BLaER1 (cell line): Measurements from ENCODE around the gene KCNE4.
"Not testable (repeated sequence)": the region's sequence is repeated elsewhere in the genome, so short reads cannot be mapped to it uniquely, and the experiment has no call there.

Experiments
- H3K27ac ChIP-seq: shearing (Covaris generic); formaldehyde crosslinking; 2 replicates; pipeline ENCODE4 v1.8.1; 2022
- H3K27me3 ChIP-seq: shearing (Covaris generic); formaldehyde crosslinking; 2 replicates; pipeline ENCODE4 v1.8.1; 2022
- H3K36me3 ChIP-seq: shearing (Covaris generic); formaldehyde crosslinking; 2 replicates; pipeline ENCODE4 v1.8.1; 2022
- H3K4me1 ChIP-seq: shearing (Covaris generic); formaldehyde crosslinking; 2 replicates; pipeline ENCODE4 v1.8.1; 2022
- H3K4me2 ChIP-seq: shearing (Covaris generic); formaldehyde crosslinking; 2 replicates; pipeline ENCODE4 v1.8.1; 2022
- H3K4me3 ChIP-seq: shearing (Covaris generic); formaldehyde crosslinking; 2 replicates; pipeline ENCODE4 v1.8.1; 2022
- H3K9ac ChIP-seq: shearing (Covaris generic); formaldehyde crosslinking; 2 replicates; pipeline ENCODE4 v1.8.1; 2022
- H3K9me3 ChIP-seq: shearing (Covaris generic); formaldehyde crosslinking; 2 replicates; pipeline ENCODE4 v1.8.1; 2022
- H4K20me1 ChIP-seq: shearing (Covaris generic); formaldehyde crosslinking; 2 replicates; pipeline ENCODE4 v1.8.1; 2022
- Cebpa-rat ChIP-seq: shearing (Covaris generic); IDR thresholded peaks from 2 replicates; pipeline ENCODE4 v1.8.1; 2022

Gene KCNE4

DNA sequence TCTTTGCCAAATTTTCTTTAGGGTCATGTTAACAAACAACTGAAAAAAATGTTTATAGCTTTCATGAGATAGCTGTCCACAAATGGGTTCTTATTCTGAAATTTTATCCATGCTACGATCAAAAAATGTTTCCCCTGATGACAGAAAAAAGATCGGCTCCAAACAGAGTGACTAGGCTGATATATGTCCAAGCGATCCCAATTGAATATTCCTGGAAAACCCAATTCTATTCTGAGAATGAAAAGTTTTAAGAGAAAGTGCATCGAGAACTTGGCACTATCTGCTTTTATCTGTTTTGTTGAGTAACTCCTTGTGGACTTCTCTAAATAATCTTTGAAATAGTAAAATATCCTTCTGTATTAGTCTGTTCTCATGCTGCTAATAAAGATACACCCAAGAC is 19.1 kb downstream of the KCNE4 start:
- Histone ChIP-seq H3K27ac (no peak overlapping the region), H3K36me3 (no peaks in the 10 kb centered on the region), H3K4me1 (no peaks in the 10 kb centered on the region), H3K9me3 (no peaks in the 10 kb centered on the region), H3K4me3 (no peak overlapping the region), H4K20me1 (no peaks in the 10 kb centered on the region), H3K4me2 (no peak overlapping the region), H3K9ac (no peak overlapping the region), H3K27me3 (no peaks in the 10 kb centered on the region)
- TF ChIP-seq Cebpa-rat: no peak

DNA sequence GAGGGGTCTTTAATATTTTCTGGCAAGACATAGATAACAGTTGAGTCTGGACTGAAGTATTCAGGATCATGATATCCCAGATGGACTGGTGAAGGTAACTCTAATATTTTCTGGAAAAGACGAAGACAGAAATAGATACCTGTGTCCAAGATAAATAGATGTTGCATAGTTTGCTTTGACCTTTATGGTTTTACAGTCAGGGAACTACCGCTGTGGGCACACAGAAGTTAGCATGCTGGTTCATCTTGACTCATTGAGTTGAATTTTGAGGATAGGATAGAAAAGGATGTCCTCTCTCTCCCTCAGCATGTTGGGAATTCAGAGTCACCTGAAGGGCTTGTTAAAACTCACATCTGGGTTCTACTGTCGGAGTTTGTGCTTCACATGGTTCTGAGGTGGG is 20.8 kb downstream of the KCNE4 start:
- no peaks in the 10 kb centered on the region for H4K20me1 ChIP-seq
- no peak for TF ChIP-seq Cebpa-rat
- no peaks in the 10 kb centered on the region for H3K4me1 ChIP-seq
- no peak overlapping the region for H3K4me3 ChIP-seq
- no peak overlapping the region for H3K4me2 ChIP-seq
- no peaks in the 10 kb centered on the region for H3K9me3 ChIP-seq
- H3K27me3 ChIP-seq: no peaks in the 10 kb centered on the region
- H3K36me3 ChIP-seq: no peaks in the 10 kb centered on the region
- no peak overlapping the region for H3K27ac ChIP-seq
- no peak overlapping the region for H3K9ac ChIP-seq

DNA sequence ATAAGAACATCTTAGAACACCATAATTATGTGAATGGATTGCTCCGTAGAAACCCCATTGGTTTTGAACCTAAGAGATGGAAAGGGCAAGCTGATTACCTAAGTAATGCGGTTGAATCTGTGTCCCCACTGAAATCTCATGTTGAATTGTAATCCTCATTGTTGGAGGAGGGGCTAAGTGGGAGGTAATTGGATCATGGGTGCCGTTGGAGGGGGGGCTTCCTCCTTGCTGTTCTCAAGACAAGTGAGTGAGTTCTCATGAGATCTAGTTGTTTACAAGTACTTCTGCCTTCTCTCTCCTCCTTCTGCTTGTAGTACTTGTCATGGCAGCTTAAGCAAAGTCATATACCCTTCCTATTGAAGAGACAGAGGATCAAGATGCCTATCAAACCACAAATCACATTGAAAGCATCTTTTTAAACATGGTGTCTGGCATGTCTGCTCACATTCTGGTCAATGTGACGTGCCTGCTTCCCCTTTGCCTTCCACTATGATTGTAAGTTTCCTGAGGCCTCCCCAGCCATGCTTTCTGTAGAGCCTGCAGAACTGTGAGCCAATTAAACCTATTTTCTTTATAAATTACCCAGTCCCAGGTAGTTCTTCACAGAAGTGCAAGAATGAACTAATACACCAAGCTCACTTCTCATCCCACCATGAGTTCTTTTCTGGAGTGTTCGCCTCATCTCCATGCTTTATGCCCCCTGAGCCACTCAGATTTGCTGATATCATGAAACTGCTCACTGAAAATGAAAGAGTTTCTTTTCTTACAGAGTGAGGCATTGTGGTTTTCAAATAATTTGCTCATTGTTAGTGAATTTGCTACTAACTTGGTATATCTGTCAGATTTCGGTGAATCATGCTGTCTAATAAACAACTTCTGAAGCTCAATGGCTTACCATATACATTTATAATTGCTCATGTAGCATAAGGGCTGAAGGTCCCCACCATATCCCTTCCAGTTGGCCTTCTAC is 23.6 kb downstream of the KCNE4 start:
- Histone ChIP-seq H3K4me2 (no peak overlapping the region), H3K4me1 (no peaks in the 10 kb centered on the region), H3K4me3 (no peak overlapping the region), H4K20me1 (no peaks in the 10 kb centered on the region), H3K27me3 (no peaks in the 10 kb centered on the region), H3K27ac (no peak overlapping the region), H3K9me3 (no peaks in the 10 kb centered on the region), H3K9ac (no peak overlapping the region), H3K36me3 (no peaks in the 10 kb centered on the region)
- TF ChIP-seq Cebpa-rat: no peak

DNA sequence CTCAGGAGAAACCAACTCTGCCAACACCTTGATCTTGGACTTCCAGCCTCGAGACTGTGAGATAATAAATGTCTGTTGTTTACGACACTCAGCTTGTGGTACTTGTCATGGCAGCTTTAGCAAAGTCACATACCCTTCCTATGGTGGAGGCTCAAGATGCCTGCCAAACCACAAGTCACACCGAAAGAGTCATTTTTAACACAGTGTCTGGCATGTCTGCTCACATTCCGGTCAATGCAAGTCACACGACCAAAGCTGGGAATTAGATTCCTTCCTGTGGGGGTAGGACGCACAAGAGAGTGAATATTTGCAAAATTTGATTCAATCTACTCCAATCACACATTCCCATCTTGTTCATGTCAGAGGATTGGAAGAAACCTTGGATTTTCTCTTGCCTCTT is 24.6 kb downstream of the KCNE4 start:
- Histone ChIP-seq H3K9ac (no peak overlapping the region), H3K4me1 (no peaks in the 10 kb centered on the region), H3K9me3 (no peaks in the 10 kb centered on the region), H3K4me3 (no peak overlapping the region), H3K36me3 (no peaks in the 10 kb centered on the region), H3K27ac (no peak overlapping the region), H3K27me3 (no peaks in the 10 kb centered on the region), H4K20me1 (no peaks in the 10 kb centered on the region), H3K4me2 (no peak overlapping the region)
- TF ChIP-seq Cebpa-rat: no peak

DNA sequence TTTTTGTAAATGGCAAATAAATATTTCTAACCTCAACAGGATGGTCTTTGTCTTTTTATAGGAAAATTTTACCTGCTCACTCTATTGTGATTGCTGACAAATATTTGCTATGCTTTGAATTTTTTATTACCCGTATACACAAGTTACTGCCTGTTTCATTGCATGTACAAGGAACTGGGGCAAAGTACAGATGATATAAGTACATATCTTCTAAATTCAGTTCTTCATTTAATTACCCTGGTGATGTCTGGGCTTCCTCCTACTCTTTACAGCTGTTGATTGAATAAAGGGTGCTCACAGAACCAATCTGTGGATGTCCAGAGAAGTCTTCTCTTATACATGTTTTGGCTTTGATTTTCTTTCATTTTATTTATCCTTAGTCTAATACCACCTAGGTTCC is 26.5 kb downstream of the KCNE4 start:
- no peak overlapping the region for H3K4me2 ChIP-seq
- TF ChIP-seq Cebpa-rat: no peak
- no peaks in the 10 kb centered on the region for H3K9me3 ChIP-seq
- H3K27ac ChIP-seq: no peak overlapping the region
- H4K20me1 ChIP-seq: no peaks in the 10 kb centered on the region
- no peaks in the 10 kb centered on the region for H3K4me1 ChIP-seq
- H3K27me3 ChIP-seq: no peaks in the 10 kb centered on the region
- no peak overlapping the region for H3K4me3 ChIP-seq
- no peaks in the 10 kb centered on the region for H3K36me3 ChIP-seq
- no peak overlapping the region for H3K9ac ChIP-seq

DNA sequence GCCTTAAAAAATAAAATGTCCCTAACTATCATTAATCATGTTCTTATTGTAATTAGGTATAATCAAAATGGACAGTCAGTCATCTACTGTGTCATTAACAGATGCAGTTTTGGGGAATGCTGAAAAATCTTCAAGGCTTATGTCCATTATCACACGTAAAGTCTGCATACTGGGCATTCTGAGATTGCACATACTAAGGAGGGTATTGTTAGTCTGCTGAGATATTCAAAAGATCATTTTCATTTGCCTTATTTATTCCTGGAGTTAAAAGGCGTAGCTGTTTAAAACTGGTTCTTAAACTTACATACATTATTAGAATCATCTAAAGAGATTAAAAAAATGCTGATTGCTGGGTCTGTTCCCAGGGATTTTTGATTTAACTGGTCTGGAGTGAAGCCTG is 27.4 kb downstream of the KCNE4 start:
- Histone ChIP-seq H3K4me3 (no peak overlapping the region), H3K4me2 (no peak overlapping the region), H3K27me3 (no peaks in the 10 kb centered on the region), H3K9me3 (no peaks in the 10 kb centered on the region), H3K36me3 (no peaks in the 10 kb centered on the region), H3K27ac (no peak overlapping the region), H4K20me1 (no peaks in the 10 kb centered on the region), H3K9ac (no peak overlapping the region), H3K4me1 (no peaks in the 10 kb centered on the region)
- no peak for TF ChIP-seq Cebpa-rat

DNA sequence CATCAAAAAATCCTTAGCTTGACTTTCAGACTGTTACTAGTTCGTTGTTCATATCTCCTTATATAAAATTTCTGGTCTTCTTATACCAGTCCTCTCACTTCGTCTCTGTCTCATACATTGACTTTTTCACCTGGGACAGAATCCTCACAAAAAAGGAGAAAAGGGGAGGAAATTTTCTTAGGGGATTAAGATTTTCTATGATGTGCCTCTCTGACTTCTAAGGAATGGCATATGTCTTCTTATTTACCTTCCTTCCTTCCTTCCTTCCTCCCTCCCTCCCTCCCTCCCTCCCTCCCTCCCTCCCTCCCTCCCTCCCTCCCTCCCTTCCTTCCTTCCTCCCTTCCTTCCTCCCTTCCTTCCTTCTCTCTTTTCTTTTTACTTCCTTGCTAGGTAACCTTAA is 27.9 kb downstream of the KCNE4 start:
- Histone ChIP-seq H3K9ac (no peak overlapping the region), H4K20me1 (no peaks in the 10 kb centered on the region), H3K4me1 (no peaks in the 10 kb centered on the region), H3K27me3 (no peaks in the 10 kb centered on the region), H3K9me3 (no peaks in the 10 kb centered on the region), H3K4me3 (no peak overlapping the region), H3K4me2 (no peak overlapping the region), H3K36me3 (no peaks in the 10 kb centered on the region), H3K27ac (no peak overlapping the region)
- TF ChIP-seq Cebpa-rat: no peak

GRCh38 chr2:223080790-223081360 is 28.9 kb downstream of the KCNE4 start:
- not testable (repeated sequence) for H3K27ac ChIP-seq

GRCh38 chr2:223081789-223082188 is 29.8 kb downstream of the KCNE4 start:
- TF ChIP-seq Cebpa-rat: no peak
- no peaks in the 10 kb centered on the region for H3K27me3 ChIP-seq
- H3K9ac ChIP-seq: no peak overlapping the region
- no peak overlapping the region for H3K27ac ChIP-seq
- H3K36me3 ChIP-seq: no peaks in the 10 kb centered on the region
- no peaks in the 10 kb centered on the region for H3K4me1 ChIP-seq
- no peaks in the 10 kb centered on the region for H3K9me3 ChIP-seq
- no peak overlapping the region for H3K4me3 ChIP-seq
- no peak overlapping the region for H3K4me2 ChIP-seq
- H4K20me1 ChIP-seq: no peaks in the 10 kb centered on the region

More at GRCh38 chr2:223080790-223081360, 28.9 kb downstream of the KCNE4 start:
- not testable (repeated sequence) for H3K9ac ChIP-seq, H4K20me1 ChIP-seq, H3K36me3 ChIP-seq, H3K4me3 ChIP-seq, H3K4me1 ChIP-seq, H3K27me3 ChIP-seq, H3K9me3 ChIP-seq, H3K4me2 ChIP-seq

DNA sequence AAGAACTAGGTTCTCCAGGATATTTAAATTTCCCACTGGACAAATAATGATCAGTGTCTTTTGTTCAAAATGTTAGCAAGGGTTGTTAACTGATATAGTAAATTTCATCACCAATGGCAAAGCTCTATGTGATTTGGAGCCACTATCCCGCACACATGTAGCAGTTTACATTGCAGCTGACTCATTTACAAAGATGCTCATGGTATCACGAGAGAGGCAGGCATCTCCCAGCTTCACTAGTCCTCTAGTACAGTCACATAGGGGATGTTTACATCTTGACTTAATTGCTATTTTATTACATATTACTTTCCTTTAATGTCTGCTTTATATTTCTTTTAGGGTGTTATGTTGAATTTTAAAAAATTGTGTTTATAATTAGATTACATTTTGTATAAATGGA is 30.7 kb downstream of the KCNE4 start:
- Histone ChIP-seq H3K4me1 (no peaks in the 10 kb centered on the region), H3K9me3 (no peaks in the 10 kb centered on the region), H4K20me1 (no peaks in the 10 kb centered on the region), H3K4me2 (no peak overlapping the region), H3K27ac (no peak overlapping the region), H3K27me3 (no peaks in the 10 kb centered on the region), H3K4me3 (no peak overlapping the region), H3K9ac (no peak overlapping the region), H3K36me3 (no peaks in the 10 kb centered on the region)
- no peak for TF ChIP-seq Cebpa-rat
